ENCODE results near the gene EBI3.
"Not testable (repeated sequence)": the region's sequence is repeated elsewhere in the genome, so short reads cannot be mapped to it uniquely, and the experiment has no call there.

The EBI3 gene

GRCh38 chr19:4216846-4217245 lies 12.5 kb upstream of the EBI3 start:
- no peak for TF ChIP-seq CTCF (IDR thresholded peaks at IDR 0.05; ENCODE audit: low read depth, low read length)
- H3K4me3 ChIP-seq (replicated peaks in 1 of 2; ENCODE audit: low read depth in 2 of 2, low read length in 2 of 2) = no peak overlapping the region
- DNase-seq (ENCODE audit: low read depth in 2 of 2) = no peak

- no peak for DNase-seq (ENCODE audit: low read depth in 2 of 2)
- TF ChIP-seq CTCF (IDR thresholded peaks at IDR 0.05; ENCODE audit: low read depth, low read length) = no peak
- H3K4me3 ChIP-seq (replicated peaks in 1 of 2; ENCODE audit: low read depth in 2 of 2, low read length in 2 of 2) = no peak overlapping the region
These were observed 11.7 kb upstream of the EBI3 start for GRCh38 chr19:4217429-4218264.

- not testable (repeated sequence) for DNase-seq (ENCODE audit: low read depth in 2 of 2); H3K4me3 ChIP-seq (replicated peaks in 1 of 2; ENCODE audit: low read depth in 2 of 2, low read length in 2 of 2)
These were observed 10.8 kb upstream of the EBI3 start for GRCh38 chr19:4218523-4218922.

GRCh38 chr19:4220188-4220587 lies 9.1 kb upstream of the EBI3 start:
- no peak overlapping the region for H3K4me3 ChIP-seq (replicated peaks in 1 of 2; ENCODE audit: low read depth in 2 of 2, low read length in 2 of 2)
- no peak for TF ChIP-seq CTCF (IDR thresholded peaks at IDR 0.05; ENCODE audit: low read depth, low read length)
- DNase-seq (ENCODE audit: low read depth in 2 of 2) = no peak

GRCh38 chr19:4224470-4224869 lies 4.9 kb upstream of the EBI3 start:
- no peak for TF ChIP-seq CTCF (IDR thresholded peaks at IDR 0.05; ENCODE audit: low read depth, low read length)
- H3K4me3 ChIP-seq (replicated peaks in 1 of 2; ENCODE audit: low read depth in 2 of 2, low read length in 2 of 2) = no peak overlapping the region
- no peak for DNase-seq (ENCODE audit: low read depth in 2 of 2)

- H3K4me3 ChIP-seq (replicated peaks in 1 of 2; ENCODE audit: low read depth in 2 of 2, low read length in 2 of 2) = no peak overlapping the region
- no peak for TF ChIP-seq CTCF (IDR thresholded peaks at IDR 0.05; ENCODE audit: low read depth, low read length)
- no peak for DNase-seq (ENCODE audit: low read depth in 2 of 2)
These were observed 3.4 kb upstream of the EBI3 start for GRCh38 chr19:4225885-4226284.

- no peak overlapping the region for H3K4me3 ChIP-seq (replicated peaks in 1 of 2; ENCODE audit: low read depth in 2 of 2, low read length in 2 of 2)
- no peak for TF ChIP-seq CTCF (IDR thresholded peaks at IDR 0.05; ENCODE audit: low read depth, low read length)
- no peak for DNase-seq (ENCODE audit: low read depth in 2 of 2)
These were observed 1.6 kb upstream of the EBI3 start for GRCh38 chr19:4227771-4228170.

Data from cardiac fibroblast (primary cell).